ENCODE data around the gene PPM1G.
A peak's percentile ranks its signal among the peaks of the same experiment; 100 is the strongest.

Gene PPM1G

GRCh38 chr2:27381577-27382181, 27.7 kb downstream of the PPM1G start:
- Mint-ChIP-seq H3K27me3 (no peaks in the 10 kb centered on the region), H3K36me3 (peaks cover 12% of the 10 kb centered on the region), H3K9me3 (ENCODE audit: low read depth) (no peaks in the 10 kb centered on the region), H3K4me3 (peak overlapping the region; percentile 85), H3K27ac (peak overlapping the region; percentile 94), H3K4me1 (ENCODE audit: low read depth) (peaks cover 21% of the 10 kb centered on the region)

GRCh38 chr2:27380626-27381545, 28.5 kb downstream of the PPM1G start, which contains the start of gene ZNF513:
ZNF513 (minus strand) TSS chr2:27380734; CDS start chr2:27380526, 208 bp downstream.
- Mint-ChIP-seq H3K9me3 (ENCODE audit: low read depth) (no peaks in the 10 kb centered on the region), H3K4me1 (ENCODE audit: low read depth) (peaks cover 21% of the 10 kb centered on the region), H3K27ac (peak within 1 kb of the TSS; percentile 96), H3K27me3 (no peaks in the 10 kb centered on the region), H3K4me3 (peak within 1 kb of the TSS; percentile 93), H3K36me3 (peaks cover 12% of the 10 kb centered on the region)

GRCh38 chr2:27379836-27380625, 29.4 kb downstream of the PPM1G start:
- peak overlapping the region; percentile 96 for H3K27ac Mint-ChIP-seq
- peaks cover 21% of the 10 kb centered on the region for H3K4me1 Mint-ChIP-seq (ENCODE audit: low read depth)
- peak overlapping the region; percentile 93 for H3K4me3 Mint-ChIP-seq
- no peaks in the 10 kb centered on the region for H3K27me3 Mint-ChIP-seq
- H3K9me3 Mint-ChIP-seq (ENCODE audit: low read depth), result no peaks in the 10 kb centered on the region
- H3K36me3 Mint-ChIP-seq, result peaks cover 6% of the 10 kb centered on the region

GRCh38 chr2:27379383-27379835, 30.0 kb downstream of the PPM1G start:
- H3K4me1 Mint-ChIP-seq (ENCODE audit: low read depth), result peaks cover 22% of the 10 kb centered on the region

GRCh38 chr2:27378809-27379290, 30.5 kb downstream of the PPM1G start:
- Mint-ChIP-seq H3K4me3 (peak overlapping the region; percentile 93), H3K4me1 (ENCODE audit: low read depth) (peaks cover 21% of the 10 kb centered on the region), H3K36me3 (peaks cover 2% of the 10 kb centered on the region), H3K9me3 (ENCODE audit: low read depth) (no peaks in the 10 kb centered on the region), H3K27me3 (no peaks in the 10 kb centered on the region), H3K27ac (peak overlapping the region; percentile 96)

More at GRCh38 chr2:27379383-27379835, 30.0 kb downstream of the PPM1G start:
- H3K9me3 Mint-ChIP-seq (ENCODE audit: low read depth), result no peaks in the 10 kb centered on the region
- peak overlapping the region; percentile 93 for H3K4me3 Mint-ChIP-seq
- peaks cover 5% of the 10 kb centered on the region for H3K36me3 Mint-ChIP-seq
- H3K27ac Mint-ChIP-seq, result peak overlapping the region; percentile 96
- H3K27me3 Mint-ChIP-seq, result no peaks in the 10 kb centered on the region

GRCh38 chr2:27378096-27378808, 31.1 kb downstream of the PPM1G start:
- Mint-ChIP-seq H3K9me3 (ENCODE audit: low read depth) (no peaks in the 10 kb centered on the region), H3K36me3 (no peaks in the 10 kb centered on the region), H3K4me3 (no peak overlapping the region), H3K27ac (peak overlapping the region; percentile 22), H3K27me3 (no peaks in the 10 kb centered on the region), H3K4me1 (ENCODE audit: low read depth) (peaks cover 21% of the 10 kb centered on the region)

- no peaks in the 10 kb centered on the region for H3K27me3 Mint-ChIP-seq
- no peak overlapping the region for H3K4me3 Mint-ChIP-seq
- H3K4me1 Mint-ChIP-seq (ENCODE audit: low read depth), result peaks cover 25% of the 10 kb centered on the region
- no peaks in the 10 kb centered on the region for H3K9me3 Mint-ChIP-seq (ENCODE audit: low read depth)
- H3K36me3 Mint-ChIP-seq, result no peaks in the 10 kb centered on the region
- no peak overlapping the region for H3K27ac Mint-ChIP-seq
These were observed 31.7 kb downstream of the PPM1G start for GRCh38 chr2:27377618-27378095.

GRCh38 chr2:27376866-27377617, 32.3 kb downstream of the PPM1G start:
- no peaks in the 10 kb centered on the region for H3K9me3 Mint-ChIP-seq (ENCODE audit: low read depth)
- peaks cover 2% of the 10 kb centered on the region for H3K36me3 Mint-ChIP-seq
- H3K4me1 Mint-ChIP-seq (ENCODE audit: low read depth), result peaks cover 30% of the 10 kb centered on the region
- no peak overlapping the region for H3K27ac Mint-ChIP-seq
- H3K4me3 Mint-ChIP-seq, result no peak overlapping the region
- H3K27me3 Mint-ChIP-seq, result no peaks in the 10 kb centered on the region

GRCh38 chr2:27376151-27376865, 33.1 kb downstream of the PPM1G start:
- peaks cover 32% of the 10 kb centered on the region for H3K4me1 Mint-ChIP-seq (ENCODE audit: low read depth)
- H3K27ac Mint-ChIP-seq, result no peak overlapping the region
- H3K27me3 Mint-ChIP-seq, result no peaks in the 10 kb centered on the region
- no peak overlapping the region for H3K4me3 Mint-ChIP-seq
- peaks cover 5% of the 10 kb centered on the region for H3K36me3 Mint-ChIP-seq
- no peaks in the 10 kb centered on the region for H3K9me3 Mint-ChIP-seq (ENCODE audit: low read depth)

- no peaks in the 10 kb centered on the region for H3K27me3 Mint-ChIP-seq
- H3K9me3 Mint-ChIP-seq (ENCODE audit: low read depth), result no peaks in the 10 kb centered on the region
- no peak overlapping the region for H3K4me3 Mint-ChIP-seq
- peaks cover 30% of the 10 kb centered on the region for H3K4me1 Mint-ChIP-seq (ENCODE audit: low read depth)
- H3K36me3 Mint-ChIP-seq, result peaks cover 8% of the 10 kb centered on the region
- no peak overlapping the region for H3K27ac Mint-ChIP-seq
These were observed 33.8 kb downstream of the PPM1G start for GRCh38 chr2:27375513-27376099.

GRCh38 chr2:27373567-27373966, 35.8 kb downstream of the PPM1G start:
- no peaks in the 10 kb centered on the region for H3K9me3 Mint-ChIP-seq (ENCODE audit: low read depth)
- peaks cover 30% of the 10 kb centered on the region for H3K4me1 Mint-ChIP-seq (ENCODE audit: low read depth)
- H3K27ac Mint-ChIP-seq, result no peak overlapping the region
- H3K36me3 Mint-ChIP-seq, result peaks cover 15% of the 10 kb centered on the region
- H3K27me3 Mint-ChIP-seq, result no peaks in the 10 kb centered on the region
- H3K4me3 Mint-ChIP-seq, result no peak overlapping the region

- Mint-ChIP-seq H3K9me3 (ENCODE audit: low read depth) (no peaks in the 10 kb centered on the region), H3K4me3 (peak overlapping the region; percentile 100), H3K36me3 (peaks cover 17% of the 10 kb centered on the region), H3K4me1 (ENCODE audit: low read depth) (peaks cover 35% of the 10 kb centered on the region), H3K27ac (peak overlapping the region; percentile 99), H3K27me3 (no peaks in the 10 kb centered on the region)
These were observed 36.5 kb downstream of the PPM1G start for GRCh38 chr2:27372937-27373336.
